Measurements from ENCODE around the gene NGEF. TPM values are rescaled to one million over a fixed set of nuclear protein-coding genes. Genes with fewer than 3 reads are reported as not detected.

The NGEF gene
- total and polyA plus RNA-seq, 9 of the 15 experiments (the other 6 are each of a cell fraction or from before 2014, with no cell fraction given): 0.07 to 0.17 (median 0.09) TPM; not detected in 6

DNA sequence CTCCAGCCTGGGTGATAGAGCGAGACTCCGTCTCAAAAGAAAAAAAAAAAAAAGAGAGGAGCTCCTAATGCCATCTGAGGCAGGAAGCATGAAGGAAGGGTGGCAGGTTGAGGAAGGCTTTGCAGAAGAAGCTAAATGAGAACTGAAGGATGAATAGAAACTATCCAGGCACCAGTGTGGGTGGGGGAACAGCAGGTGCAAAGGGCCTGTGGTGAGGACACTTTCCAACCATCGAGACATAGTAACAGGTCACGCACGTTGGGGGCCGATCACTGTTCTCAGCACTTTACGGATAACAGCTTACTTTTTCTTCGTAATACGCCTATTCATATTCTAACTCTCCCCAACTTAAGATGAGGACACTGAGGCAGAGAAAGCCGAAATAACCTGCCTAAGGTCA, 58.4 kb downstream of the NGEF start:
- H3K27me3 ChIP-seq (ENCODE audit: control insufficient read depth in 2 of 2, insufficient read depth in 2 of 2, low read length in 2 of 2): peaks cover 5 to 37% of the 10 kb centered on the region in 2 experiments; a peak in 4 of 5 replicates
- no peak overlapping the region for H3K4me2 ChIP-seq (ENCODE audit: insufficient read depth, low read length)
- DNase-seq (ENCODE audit: extremely low read depth in 1 of 4, low spot score in 3 of 4) (no peak), ATAC-seq (no peak), FAIRE-seq (no peak)
- no peak overlapping the region for H3K27ac ChIP-seq (ENCODE audit: extremely low read depth, low read depth, low read length)
- no peaks in the 10 kb centered on the region for H3K4me1 ChIP-seq (replicated peaks in 1 of 2; ENCODE audit: control insufficient read depth in 2 of 2, insufficient read depth in 2 of 2, low read length in 2 of 2)
- TF ChIP-seq RBFOX2 (IDR thresholded peaks at IDR 0.05; ENCODE audit: low read depth, low read length): no peak
- no peak for TF ChIP-seq NCOA4 (IDR thresholded peaks at IDR 0.05; ENCODE audit: partially characterized antibody)
- TF ChIP-seq HDAC3 (IDR thresholded peaks at IDR 0.05; ENCODE audit: borderline replicate concordance, partially characterized antibody): no peak
- TF ChIP-seq ZNF133 (CRISPR knock-in tag; IDR thresholded peaks at IDR 0.05): no peak
- TF ChIP-seq RBM25 (IDR thresholded peaks at IDR 0.05; ENCODE audit: low read depth, low read length, severe bottlenecking): peak; percentile 74
- no peak for TF ChIP-seq SREBF2 (CRISPR knock-in tag; IDR thresholded peaks at IDR 0.05)
- H2AFZ ChIP-seq (ENCODE audit: low read depth, low read length): no peak overlapping the region
- in situ Hi-C loops (cut with MboI): no loop called here
- ChIA-PET CTCF (ENCODE audit: low intra/inter-chr PET ratio) (interaction anchor here (0.6 kb wide), 1 partner anchor 435 kb away, joined by 3 read pairs; no protein-coding TSS in a partner anchor), POLR2A (no interaction called here)
- H3K9me3 ChIP-seq (replicated peaks; ENCODE audit: control insufficient read depth, insufficient read depth, low read depth, low read length): no peaks in the 10 kb centered on the region
- BruUV-seq (replicated peaks): no TSS peak
- 14% methylated on average over 8 of the region's 10 CpGs for WGBS (ENCODE audit: insufficient coverage, low coverage, missing lambda C conversion rate)
- no peaks in the 10 kb centered on the region for H3K36me3 ChIP-seq (ENCODE audit: control insufficient read depth, insufficient read depth, low read length)
- H3K9me1 ChIP-seq (ENCODE audit: control insufficient read depth, insufficient read depth, low read length): no peaks in the 10 kb centered on the region
- no peak overlapping the region for H3K4me3 ChIP-seq
- no peaks in the 10 kb centered on the region for H4K20me1 ChIP-seq (replicated peaks; ENCODE audit: control insufficient read depth, insufficient read depth, low read length)
- no peaks in the 10 kb centered on the region for H3K79me2 ChIP-seq (ENCODE audit: control insufficient read depth, insufficient read depth, low read length)
- no peak overlapping the region for H3K9ac ChIP-seq (ENCODE audit: insufficient read depth in 1 of 2, low read depth in 2 of 2, low read length in 2 of 2)
- intact Hi-C loops (cut with micrococcal nuclease): no loop called here

DNA sequence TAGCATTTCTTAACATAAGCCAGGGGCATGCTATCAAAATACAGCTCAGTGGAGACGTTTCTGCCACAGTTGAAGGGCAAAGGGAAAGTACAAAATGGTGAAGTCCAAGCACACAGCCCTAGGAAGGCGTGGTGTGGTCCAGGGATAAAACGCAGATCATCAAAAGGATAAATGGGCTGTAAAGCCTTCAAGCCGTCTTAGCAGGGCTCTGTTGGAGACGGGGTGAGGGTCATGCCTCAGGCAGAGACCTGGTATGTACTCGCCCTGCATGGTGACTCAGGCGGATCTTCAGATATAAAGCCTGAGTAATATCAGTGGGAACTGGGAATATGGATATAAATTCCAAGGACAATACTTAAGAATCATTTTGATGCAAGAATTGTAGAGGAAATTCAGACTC, 61.2 kb downstream of the NGEF start:
- no TSS peak for BruUV-seq (replicated peaks)
- DNase-seq (ENCODE audit: extremely low read depth in 1 of 4, low spot score in 3 of 4) (no peak), FAIRE-seq (no peak), ATAC-seq (no peak)
- no peaks in the 10 kb centered on the region for H3K4me1 ChIP-seq (replicated peaks in 1 of 2; ENCODE audit: control insufficient read depth in 2 of 2, insufficient read depth in 2 of 2, low read length in 2 of 2)
- no peaks in the 10 kb centered on the region for H3K9me1 ChIP-seq (ENCODE audit: control insufficient read depth, insufficient read depth, low read length)
- peaks cover 5 to 34% of the 10 kb centered on the region in 2 experiments; a peak in 4 of 5 replicates for H3K27me3 ChIP-seq (ENCODE audit: control insufficient read depth in 2 of 2, insufficient read depth in 2 of 2, low read length in 2 of 2)
- H3K4me2 ChIP-seq (ENCODE audit: insufficient read depth, low read length): no peak overlapping the region
- in situ Hi-C loops (cut with MboI): no loop called here
- no peak overlapping the region for H3K27ac ChIP-seq (ENCODE audit: extremely low read depth, low read depth, low read length)
- no peaks in the 10 kb centered on the region for H4K20me1 ChIP-seq (replicated peaks; ENCODE audit: control insufficient read depth, insufficient read depth, low read length)
- H2AFZ ChIP-seq (ENCODE audit: low read depth, low read length): no peak overlapping the region
- no peak overlapping the region for H3K4me3 ChIP-seq
- POLR2A ChIA-PET: no interaction called here
- H3K9ac ChIP-seq (ENCODE audit: insufficient read depth in 1 of 2, low read depth in 2 of 2, low read length in 2 of 2): no peak overlapping the region
- no peaks in the 10 kb centered on the region for H3K36me3 ChIP-seq (ENCODE audit: control insufficient read depth, insufficient read depth, low read length)
- 0% methylated on average over 6 of the region's 7 CpGs for WGBS (ENCODE audit: insufficient coverage, low coverage, missing lambda C conversion rate)
- intact Hi-C loops (cut with micrococcal nuclease): no loop called here
- H3K9me3 ChIP-seq (replicated peaks; ENCODE audit: control insufficient read depth, insufficient read depth, low read depth, low read length): no peaks in the 10 kb centered on the region
- H3K79me2 ChIP-seq (ENCODE audit: control insufficient read depth, insufficient read depth, low read length): no peaks in the 10 kb centered on the region
- CTCF ChIA-PET (ENCODE audit: low intra/inter-chr PET ratio): no interaction called here
- TF ChIP-seq SP2 (IDR thresholded peaks at IDR 0.05; ENCODE audit: extremely low read depth, low read depth, low read length, poor library complexity, severe bottlenecking) (no peak), CREM (IDR thresholded peaks at IDR 0.05; ENCODE audit: low read depth) (no peak), HNRNPLL (IDR thresholded peaks at IDR 0.05; ENCODE audit: low read depth, low read length, poor library complexity, severe bottlenecking) (no peak), NCOA6 (IDR thresholded peaks at IDR 0.05) (no peak), ZNF436 (CRISPR knock-in tag; IDR thresholded peaks at IDR 0.05) (no peak), MEF2A (IDR thresholded peaks at IDR 0.05; ENCODE audit: control insufficient read depth, low read depth, low read length) (no peak), ZNF212 (CRISPR knock-in tag; IDR thresholded peaks at IDR 0.05) (no peak), ZNF644 (tag; IDR thresholded peaks at IDR 0.05; ENCODE audit: low read depth) (no peak), ZNF778 (CRISPR knock-in tag; IDR thresholded peaks at IDR 0.05) (no peak), SRSF3 (IDR thresholded peaks at IDR 0.05; ENCODE audit: insufficient read depth, low read length) (no peak)
- TF ChIP-seq, protein P1, sequence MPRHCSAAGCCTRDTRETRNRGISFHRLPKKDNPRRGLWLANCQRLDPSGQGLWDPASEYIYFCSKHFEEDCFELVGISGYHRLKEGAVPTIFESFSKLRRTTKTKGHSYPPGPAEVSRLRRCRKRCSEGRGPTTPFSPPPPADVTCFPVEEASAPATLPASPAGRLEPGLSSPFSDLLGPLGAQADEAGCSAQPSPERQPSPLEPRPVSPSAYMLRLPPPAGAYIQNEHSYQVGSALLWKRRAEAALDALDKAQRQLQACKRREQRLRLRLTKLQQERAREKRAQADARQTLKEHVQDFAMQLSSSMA (CRISPR knock-in tag; IDR thresholded peaks at IDR 0.05): no peak

Data from K562 (cell line).